Middle frontal gyrus (tissue), 1 donor: ENCODE data around the gene GPR146.

Experiments used
- DNase-seq: peaks from one replicate; pipeline ENCODE4 v3.0.0-alpha.2; 2015; ENCODE audit warnings: low spot score; ENCODE audit errors: extremely low spot score

GPR146 gene

GRCh38 chr7:1091644-1092027, 47.3 kb downstream of the GPR146 start:
- no peak for DNase-seq

DNA sequence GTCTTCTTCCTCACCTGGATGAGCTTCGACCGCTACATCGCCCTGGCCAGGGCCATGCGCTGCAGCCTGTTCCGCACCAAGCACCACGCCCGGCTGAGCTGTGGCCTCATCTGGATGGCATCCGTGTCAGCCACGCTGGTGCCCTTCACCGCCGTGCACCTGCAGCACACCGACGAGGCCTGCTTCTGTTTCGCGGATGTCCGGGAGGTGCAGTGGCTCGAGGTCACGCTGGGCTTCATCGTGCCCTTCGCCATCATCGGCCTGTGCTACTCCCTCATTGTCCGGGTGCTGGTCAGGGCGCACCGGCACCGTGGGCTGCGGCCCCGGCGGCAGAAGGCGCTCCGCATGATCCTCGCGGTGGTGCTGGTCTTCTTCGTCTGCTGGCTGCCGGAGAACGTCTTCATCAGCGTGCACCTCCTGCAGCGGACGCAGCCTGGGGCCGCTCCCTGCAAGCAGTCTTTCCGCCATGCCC, 47.9 kb downstream of the GPR146 start:
- DNase-seq, result no peak

DNA sequence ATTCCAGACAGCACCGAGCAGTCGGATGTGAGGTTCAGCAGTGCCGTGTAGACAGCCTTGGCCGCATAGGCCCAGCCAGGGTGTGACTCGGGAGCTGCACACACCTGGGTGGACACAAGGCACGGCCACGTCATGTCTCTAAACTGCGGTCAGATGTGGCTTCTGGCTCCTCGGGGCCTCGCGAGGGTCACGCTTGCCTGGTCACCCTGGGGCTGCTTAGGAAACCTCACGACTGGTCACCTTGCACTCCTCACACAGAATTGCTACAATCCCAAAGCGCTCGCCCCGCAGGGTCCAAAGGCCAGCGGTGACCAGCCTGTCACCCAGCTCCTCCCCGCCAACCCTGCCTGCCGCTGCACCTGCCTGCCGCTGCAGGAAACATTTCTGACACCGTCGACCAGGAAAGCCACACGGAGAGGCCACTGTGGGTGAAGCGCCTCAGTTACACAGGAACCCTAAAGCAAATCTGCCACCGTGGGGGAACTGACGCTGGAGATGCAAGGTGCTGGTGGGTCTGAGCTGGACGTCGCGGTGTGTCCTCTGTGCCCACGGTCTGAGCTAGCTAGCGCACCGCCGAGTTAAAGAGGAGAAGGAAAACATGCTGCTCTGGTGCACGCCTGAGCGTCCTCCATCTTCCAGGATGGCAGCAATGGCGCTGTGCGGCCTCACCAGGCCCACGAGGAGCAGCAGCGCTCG, 48.6 kb downstream of the GPR146 start:
- no peak for DNase-seq

DNA sequence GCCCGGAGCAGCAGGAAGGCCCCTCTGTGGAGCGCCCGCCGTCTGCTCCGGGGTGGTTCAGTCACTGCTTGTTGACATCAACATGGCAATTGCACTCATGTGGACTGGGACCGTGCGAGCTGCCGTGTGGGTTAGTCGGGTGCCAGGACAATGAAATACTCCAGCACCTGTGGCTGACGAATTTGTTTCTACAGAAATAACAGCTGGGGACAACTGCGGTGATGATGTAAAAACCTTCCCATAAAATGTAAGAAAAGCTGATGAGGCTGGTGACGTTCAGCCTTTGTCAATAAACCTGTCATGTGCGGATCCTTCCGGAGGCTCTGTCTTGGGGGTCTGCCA, 49.1 kb downstream of the GPR146 start:
- no peak for DNase-seq

DNA sequence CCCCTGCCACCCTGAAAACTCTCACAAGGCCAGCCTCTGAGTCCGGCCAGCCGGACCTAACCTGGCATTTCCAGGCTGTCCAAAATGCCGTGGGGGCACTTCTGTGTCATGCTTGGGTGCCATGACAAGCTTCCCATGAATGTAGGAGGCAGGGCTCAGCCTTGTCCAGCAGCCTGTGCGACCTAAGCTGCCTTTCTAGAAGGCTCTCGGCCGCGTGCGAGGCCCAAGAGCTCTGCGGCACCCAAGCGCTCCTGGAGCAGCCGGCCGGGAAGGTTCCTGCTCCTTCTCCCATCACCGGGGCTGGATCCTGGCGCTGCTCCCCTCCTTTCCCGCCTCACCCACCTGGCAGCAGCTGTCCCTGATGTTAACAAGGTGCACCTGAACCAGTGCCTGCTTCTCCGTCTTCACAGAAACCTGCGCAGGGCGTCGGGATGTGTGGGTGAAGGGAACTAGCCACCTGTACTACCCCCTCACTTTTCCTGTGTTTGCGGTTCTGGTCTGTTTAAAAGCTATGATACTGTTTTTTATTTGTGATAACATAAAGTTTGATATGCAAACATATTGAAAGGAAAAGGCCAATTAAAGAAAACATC, 49.7 kb downstream of the GPR146 start:
- no peak for DNase-seq

DNA sequence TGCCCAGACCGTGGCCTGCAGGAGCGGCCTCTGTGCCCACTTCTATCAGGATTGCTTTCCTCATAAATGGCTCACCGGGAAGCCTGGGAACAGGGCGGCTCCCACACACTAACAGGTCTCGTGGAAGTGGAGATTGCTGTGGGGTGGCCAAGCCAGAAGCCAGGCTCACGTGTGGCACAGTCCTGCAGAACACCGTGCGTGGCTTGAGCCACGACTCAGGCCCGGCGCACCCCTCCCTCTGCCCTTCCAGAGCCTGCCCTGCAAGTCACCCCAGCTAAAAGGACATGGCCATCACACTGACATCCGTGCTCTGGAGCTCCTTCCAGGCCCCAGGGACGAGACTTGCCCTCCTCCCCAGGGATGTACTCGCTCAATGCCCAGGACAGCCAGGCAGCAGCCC, 50.5 kb downstream of the GPR146 start:
- no peak for DNase-seq

GRCh38 chr7:1095621-1096155, 51.3 kb downstream of the GPR146 start:
- DNase-seq, result no peak

GRCh38 chr7:1096156-1097119, 52.1 kb downstream of the GPR146 start:
- no peak for DNase-seq

DNA sequence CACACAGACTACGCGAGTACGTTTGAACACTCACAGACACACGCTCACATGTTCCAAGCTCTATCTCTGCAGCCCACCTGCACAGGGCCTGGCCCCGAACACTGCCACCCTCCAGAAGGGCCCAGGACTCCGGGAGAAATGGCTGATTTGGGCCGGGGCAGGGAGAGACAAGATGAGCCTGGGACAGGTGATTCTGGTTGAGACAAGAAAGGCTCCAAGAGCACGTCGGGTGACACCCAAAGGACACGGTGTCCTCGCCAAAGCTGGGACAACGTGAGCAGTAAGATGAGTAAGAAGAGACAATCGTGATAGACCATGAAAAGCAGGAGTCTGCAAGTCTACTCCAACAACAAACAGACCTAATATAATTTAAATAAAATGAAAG, 52.8 kb downstream of the GPR146 start:
- no peak for DNase-seq

DNA sequence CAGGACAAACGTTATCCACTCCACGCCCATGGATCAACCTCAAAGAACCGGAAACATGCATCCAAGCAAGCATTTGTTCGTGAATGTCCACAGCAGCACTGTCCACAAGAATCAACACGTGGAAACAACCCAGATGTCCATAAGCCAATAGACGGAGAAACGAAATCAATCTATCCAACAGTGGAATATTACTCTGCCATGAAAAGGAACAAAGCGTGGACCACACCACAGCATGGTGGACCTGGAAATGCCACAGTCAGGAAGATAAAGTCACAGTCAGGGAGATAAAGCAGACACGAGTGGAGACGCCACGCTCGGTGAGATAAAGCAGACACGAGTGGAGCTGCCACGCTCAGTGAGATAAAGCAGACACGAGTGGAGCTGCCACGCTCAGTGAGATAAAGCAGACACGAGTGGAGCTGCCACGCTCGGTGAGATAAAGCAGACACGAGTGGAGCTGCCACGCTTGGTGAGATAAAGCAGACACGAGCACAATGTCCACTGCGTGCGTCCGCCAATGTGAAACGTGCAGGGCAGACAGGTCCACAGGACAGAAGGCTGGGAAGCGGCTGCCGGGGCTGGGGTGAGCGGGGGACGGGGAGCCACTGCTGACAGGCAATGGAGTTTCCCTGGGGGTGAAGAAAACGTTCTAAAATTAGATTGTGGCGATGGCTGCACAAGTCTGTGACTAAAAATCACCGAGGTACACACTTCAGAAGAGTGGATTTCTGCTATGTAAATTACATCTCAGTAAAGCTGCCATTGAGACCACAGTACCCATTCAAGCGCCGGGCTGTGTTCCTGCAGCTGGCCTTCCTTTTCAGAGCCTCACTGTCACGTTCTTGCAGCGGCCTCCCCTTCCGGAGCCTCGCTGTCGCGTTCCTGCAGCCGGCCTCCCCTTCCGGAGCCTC, 54.2 kb downstream of the GPR146 start:
- no peak for DNase-seq

- DNase-seq, result no peak
Observed at GRCh38 chr7:1099154-1099542, 54.8 kb downstream of the GPR146 start.

DNA sequence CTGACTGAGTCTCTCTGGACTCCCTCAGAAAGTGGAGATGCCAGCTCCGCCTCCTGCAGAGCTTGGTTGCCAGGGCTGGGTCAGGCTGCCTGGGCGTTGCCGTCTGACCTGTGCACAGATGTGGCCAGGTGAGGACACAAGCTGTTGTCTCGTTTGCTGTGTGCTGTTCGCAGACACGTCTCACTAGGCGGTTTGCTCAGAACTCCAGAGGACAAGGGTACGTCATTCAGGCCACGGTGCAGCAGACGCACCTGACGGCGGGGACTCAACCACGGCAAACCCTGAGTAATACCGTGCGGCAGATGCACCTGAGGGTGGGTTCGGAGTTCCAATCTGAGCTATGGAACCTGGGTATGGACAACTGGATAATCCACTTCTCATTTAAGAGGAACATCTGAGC, 55.3 kb downstream of the GPR146 start:
- no peak for DNase-seq

GRCh38 chr7:1100386-1100785, 56.0 kb downstream of the GPR146 start:
- no peak for DNase-seq

DNA sequence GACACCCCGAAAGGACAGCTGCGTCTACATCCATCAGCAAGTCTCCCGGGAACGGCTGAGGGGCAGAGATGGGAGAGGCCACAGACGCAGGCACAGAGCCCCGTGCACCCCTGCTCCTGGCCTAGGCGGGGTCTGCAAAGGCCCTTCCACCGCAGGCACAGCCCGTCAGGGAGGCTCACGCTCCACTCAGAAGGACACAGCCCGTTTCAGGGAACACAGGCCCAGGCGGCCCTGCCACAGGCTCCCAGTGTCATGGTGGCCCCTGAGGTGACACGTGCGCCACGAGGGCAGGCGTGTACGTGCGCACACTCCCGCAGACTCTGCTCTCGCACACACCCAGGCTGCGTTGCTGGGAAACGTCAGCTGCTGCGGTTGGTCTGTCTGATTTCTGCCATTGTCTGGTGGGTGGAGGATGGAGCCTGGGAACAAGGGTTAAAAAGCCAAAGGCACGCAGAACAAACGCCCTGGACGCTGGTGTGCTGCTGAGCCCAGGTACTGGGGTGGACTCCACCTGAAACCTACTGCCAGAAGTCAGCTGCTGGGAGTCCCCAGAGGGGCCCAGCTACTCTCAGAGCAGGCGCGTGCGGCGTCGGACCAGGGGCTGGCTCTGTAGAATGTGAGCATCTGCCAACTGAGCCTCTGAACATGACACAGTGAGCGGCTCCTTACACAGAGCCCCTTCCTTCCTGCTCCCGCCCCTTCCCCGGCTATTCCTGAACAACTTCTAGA, 56.7 kb downstream of the GPR146 start:
- DNase-seq, result no peak

DNA sequence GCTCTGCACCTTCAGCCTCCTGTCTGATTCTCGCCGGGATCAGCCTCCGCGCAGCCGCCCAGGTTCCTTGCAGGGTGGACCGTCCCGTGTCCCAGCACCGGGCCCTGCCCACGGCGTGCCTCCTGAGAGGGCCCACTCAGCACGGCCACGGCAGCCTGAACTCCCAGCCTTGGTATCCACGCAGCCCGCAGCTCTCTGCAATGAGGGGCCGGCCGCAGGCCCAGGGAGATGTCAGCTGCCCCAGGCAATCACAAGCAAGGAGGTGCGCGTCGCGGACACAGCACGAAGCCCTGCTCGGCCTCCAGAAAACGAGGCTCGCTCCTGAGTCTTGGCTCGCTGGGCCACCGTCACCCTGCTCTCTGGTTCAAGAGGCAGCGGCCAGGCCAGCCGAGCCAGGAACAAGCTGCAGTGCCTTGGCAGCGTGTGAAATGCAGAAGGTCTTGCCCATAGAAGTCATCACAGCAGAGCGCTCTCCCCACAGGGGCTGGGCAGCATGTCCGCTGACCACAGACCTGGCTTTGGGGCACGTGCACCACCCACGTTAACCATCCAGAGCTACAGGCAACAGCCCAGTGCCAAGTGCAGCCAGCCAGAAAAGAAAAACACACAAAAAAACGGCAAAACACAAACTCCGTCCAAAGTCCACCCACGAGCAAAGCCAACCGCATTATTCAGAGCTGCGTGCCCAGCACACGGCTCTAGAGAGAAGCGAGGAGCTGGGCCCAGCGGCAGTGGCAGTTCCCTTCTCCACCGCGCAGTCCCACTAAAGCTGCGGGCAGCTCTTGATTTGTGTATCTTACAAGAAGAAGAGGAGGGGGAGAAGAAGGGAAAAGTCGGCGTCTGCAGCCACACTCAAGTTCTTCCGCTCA, 57.5 kb downstream of the GPR146 start:
- no peak for DNase-seq

GRCh38 chr7:1103009-1103788, 58.9 kb downstream of the GPR146 start:
- DNase-seq, result no peak

DNA sequence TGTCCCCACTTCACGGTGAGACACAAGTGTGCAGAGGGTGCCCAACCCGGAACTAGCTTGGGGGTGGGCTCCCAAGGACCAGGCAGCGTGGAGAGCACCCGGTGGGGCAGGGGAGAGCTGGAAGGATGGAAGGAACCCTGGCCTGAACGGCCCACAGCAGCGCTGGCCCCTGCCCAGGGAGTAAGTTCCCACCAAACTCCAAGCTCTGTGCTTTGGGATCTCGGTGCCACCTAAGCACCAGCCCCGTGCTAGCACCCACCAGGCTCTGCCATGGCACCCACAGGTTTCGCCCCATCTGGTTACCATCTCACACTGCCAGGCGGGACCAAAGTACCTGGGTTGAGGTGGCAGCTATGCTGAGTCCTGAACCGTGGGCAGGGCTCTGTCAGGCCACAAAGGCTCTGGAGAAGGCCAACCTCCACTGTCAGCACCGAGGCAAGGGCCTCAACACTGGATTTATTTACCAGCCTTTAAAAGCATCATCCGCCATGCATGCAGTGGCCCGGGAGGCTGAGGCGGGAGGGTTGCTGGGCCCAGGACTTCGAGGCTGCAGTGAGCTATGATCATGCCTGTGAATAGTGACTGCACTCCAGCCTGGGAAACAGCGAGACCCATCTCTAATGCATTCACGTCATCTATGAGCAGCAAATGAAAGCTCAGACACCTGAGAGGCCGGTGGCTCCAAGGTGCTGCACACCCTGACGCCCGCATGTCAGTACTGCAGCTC, 59.6 kb downstream of the GPR146 start:
- no peak for DNase-seq
